ELF-1 (cell line): Measurements from ENCODE around the gene ITGB2.
A peak's percentile ranks its signal among the peaks of the same experiment; 100 is the strongest.

Source experiments
- DNase-seq: peaks from one replicate; pipeline ENCODE4 v3.0.0-alpha.2; 2016; ENCODE audit warnings: low read depth, low spot score

Gene ITGB2

GRCh38 chr21:44955798-44956175, 35.1 kb upstream of the ITGB2 start:
- DNase-seq, result no peak

- no peak for DNase-seq
Observed at GRCh38 chr21:44955141-44955797, 34.6 kb upstream of the ITGB2 start.

GRCh38 chr21:44954281-44954771, 33.6 kb upstream of the ITGB2 start:
- DNase-seq, result no peak

- no peak for DNase-seq
Observed at GRCh38 chr21:44953628-44954021, 32.9 kb upstream of the ITGB2 start.

GRCh38 chr21:44952929-44953627, 32.4 kb upstream of the ITGB2 start:
- DNase-seq, result no peak

- no peak for DNase-seq
Observed at GRCh38 chr21:44952116-44952928, 31.6 kb upstream of the ITGB2 start.

- no peak for DNase-seq
Observed at GRCh38 chr21:44951186-44951915, 30.7 kb upstream of the ITGB2 start.

- DNase-seq, result no peak
Observed at GRCh38 chr21:44950351-44950750, 29.7 kb upstream of the ITGB2 start.

- peak; percentile 90 for DNase-seq
Observed at GRCh38 chr21:44949779-44950198, 29.1 kb upstream of the ITGB2 start.

- no peak for DNase-seq
Observed at GRCh38 chr21:44949161-44949778, 28.6 kb upstream of the ITGB2 start.

GRCh38 chr21:44948426-44949120, 27.9 kb upstream of the ITGB2 start:
- no peak for DNase-seq

- DNase-seq, result no peak
Observed at GRCh38 chr21:44947930-44948331, 27.2 kb upstream of the ITGB2 start.

GRCh38 chr21:44947111-44947929, 26.6 kb upstream of the ITGB2 start:
- no peak for DNase-seq

- no peak for DNase-seq
Observed at GRCh38 chr21:44946254-44947041, 25.7 kb upstream of the ITGB2 start.

- DNase-seq, result no peak
Observed at GRCh38 chr21:44944596-44944995, 23.9 kb upstream of the ITGB2 start.

- no peak for DNase-seq
Observed at GRCh38 chr21:44943686-44944550, 23.2 kb upstream of the ITGB2 start.

- DNase-seq, result no peak
Observed at GRCh38 chr21:44943005-44943685, 22.4 kb upstream of the ITGB2 start.
